Mesodermal cell (in vitro differentiated cells): ENCODE results near the gene PERP.

Source experiments
- H3K27ac ChIP-seq: 2 replicates; pipeline ENCODE4 v1.7.0; 2013; ENCODE audit warnings: mild to moderate bottlenecking, low read depth, low read length, moderate library complexity; ENCODE audit not compliant: severe bottlenecking
- H3K36me3 ChIP-seq: 2 replicates; pipeline ENCODE4 v1.7.1; 2013; ENCODE audit warnings: mild to moderate bottlenecking, low read length, moderate library complexity; ENCODE audit not compliant: control insufficient read depth, insufficient read depth
- H3K4me1 ChIP-seq: one replicate; pipeline ENCODE4 v1.7.1; 2013; ENCODE audit warnings: mild to moderate bottlenecking, low read length; ENCODE audit not compliant: insufficient read depth, control insufficient read depth, poor library complexity, severe bottlenecking
- H3K4me3 ChIP-seq: 2 replicates; pipeline ENCODE4 v1.7.0; 2013; ENCODE audit warnings: low read length, control low read depth, mild to moderate bottlenecking; ENCODE audit not compliant: insufficient read depth, poor library complexity, severe bottlenecking; ENCODE audit errors: extremely low read depth
- H3K9me3 ChIP-seq: 2 replicates; pipeline ENCODE4 v1.7.1; 2013; ENCODE audit warnings: mild to moderate bottlenecking, low read length, moderate library complexity; ENCODE audit not compliant: control insufficient read depth
- WGBS, 2 experiments: methylation state at CpG; one replicate each; pipeline ENCODE4 v1.1.5; 2013; ENCODE audit warnings: missing lambda C conversion rate in 2 of 2; ENCODE audit not compliant: insufficient coverage in 2 of 2; 5-methylcytosine and 5-hydroxymethylcytosine counted together

Gene PERP

DNA sequence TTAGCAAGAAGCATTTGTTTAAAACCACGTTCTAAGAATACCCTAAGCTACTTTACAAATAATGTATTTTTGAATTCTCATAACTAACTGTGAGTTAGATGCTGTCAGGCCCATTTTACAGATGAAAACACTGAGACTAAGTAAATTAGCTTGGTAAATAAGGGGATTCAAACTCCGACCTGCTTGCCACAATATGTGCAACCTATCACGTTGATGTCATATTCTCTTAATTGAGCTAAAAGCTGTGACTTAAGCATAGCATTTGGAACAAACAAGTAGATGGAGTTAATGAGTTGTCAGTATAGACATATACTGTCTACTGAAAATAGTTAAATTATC is 9.4 kb upstream of the PERP start:
- no peaks in the 10 kb centered on the region for H3K4me1 ChIP-seq
- WGBS, 2 experiments, result 100% methylated on average over 1 of the region's 3 CpGs; no CpG with 5 or more reads in 1 of the 2 experiments
- H3K36me3 ChIP-seq, result no peaks in the 10 kb centered on the region
- no peak overlapping the region for H3K4me3 ChIP-seq
- H3K9me3 ChIP-seq, result no peaks in the 10 kb centered on the region
- no peak overlapping the region for H3K27ac ChIP-seq

DNA sequence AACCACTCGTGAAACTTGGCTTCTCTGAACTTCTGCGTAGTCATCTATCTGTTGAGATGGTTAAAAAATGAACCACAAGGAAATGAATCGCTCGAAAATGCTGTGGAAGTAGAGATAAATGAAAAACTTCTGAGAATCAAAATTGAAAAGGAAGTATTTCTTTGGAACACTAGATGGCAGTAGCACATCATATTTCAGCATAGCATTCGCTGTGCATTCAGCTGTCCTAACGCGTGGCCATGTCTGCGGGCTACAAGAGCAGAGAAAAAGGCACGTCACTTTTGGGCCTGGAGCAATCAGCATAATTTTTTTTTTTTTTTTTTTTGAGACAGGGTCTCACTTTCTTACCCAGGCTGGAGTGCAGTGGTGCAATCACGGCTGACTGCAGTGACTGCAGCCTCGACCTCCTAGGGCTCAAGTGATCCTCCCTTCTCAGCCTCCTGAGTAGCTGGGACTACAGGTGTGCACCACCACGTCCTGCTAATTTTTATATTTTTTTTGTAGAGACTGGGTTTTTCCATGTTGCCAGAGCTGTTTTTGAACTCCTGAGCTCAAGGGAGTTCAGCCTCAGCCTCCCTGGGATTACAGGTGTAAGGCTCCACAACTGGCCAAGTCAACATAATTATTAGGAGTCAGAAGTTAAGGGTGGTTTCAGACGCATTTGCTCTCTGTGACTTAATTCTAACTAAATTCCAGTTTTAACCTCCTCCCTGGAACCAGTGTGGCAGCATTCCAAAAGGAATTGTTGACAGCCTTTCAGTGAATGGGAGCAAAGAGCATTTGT is 8.8 kb upstream of the PERP start:
- no peak overlapping the region for H3K4me3 ChIP-seq
- WGBS, 2 experiments, result 29 to 31% methylated on average over 10 to 12 of the region's 13 CpGs
- no peak overlapping the region for H3K27ac ChIP-seq
- H3K36me3 ChIP-seq, result no peaks in the 10 kb centered on the region
- no peaks in the 10 kb centered on the region for H3K9me3 ChIP-seq
- no peaks in the 10 kb centered on the region for H3K4me1 ChIP-seq

DNA sequence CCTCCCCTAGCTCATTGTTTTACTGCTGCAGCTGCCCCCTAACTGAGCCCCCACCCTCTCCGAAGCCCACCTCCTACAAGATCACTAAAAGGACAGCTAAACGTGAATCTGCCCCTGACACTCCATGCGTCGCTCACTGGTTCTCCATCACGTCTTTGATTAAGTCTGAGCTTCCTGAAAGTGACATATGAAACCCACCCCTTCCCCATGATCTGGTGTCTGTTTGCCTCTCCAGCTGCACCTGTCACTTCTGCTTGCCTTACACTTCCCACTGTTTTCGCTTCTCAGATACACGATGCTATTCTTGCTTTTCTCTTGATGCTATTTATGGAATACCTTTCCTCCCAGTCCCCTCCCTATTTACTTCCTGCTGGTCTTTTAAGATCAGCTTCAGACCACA is 8.0 kb upstream of the PERP start:
- Histone ChIP-seq H3K9me3 (no peaks in the 10 kb centered on the region), H3K36me3 (no peaks in the 10 kb centered on the region), H3K27ac (no peak overlapping the region), H3K4me3 (no peak overlapping the region), H3K4me1 (no peaks in the 10 kb centered on the region)
- WGBS, 2 experiments, result 79 to 83% methylated on average over 7 of the region's 7 CpGs

DNA sequence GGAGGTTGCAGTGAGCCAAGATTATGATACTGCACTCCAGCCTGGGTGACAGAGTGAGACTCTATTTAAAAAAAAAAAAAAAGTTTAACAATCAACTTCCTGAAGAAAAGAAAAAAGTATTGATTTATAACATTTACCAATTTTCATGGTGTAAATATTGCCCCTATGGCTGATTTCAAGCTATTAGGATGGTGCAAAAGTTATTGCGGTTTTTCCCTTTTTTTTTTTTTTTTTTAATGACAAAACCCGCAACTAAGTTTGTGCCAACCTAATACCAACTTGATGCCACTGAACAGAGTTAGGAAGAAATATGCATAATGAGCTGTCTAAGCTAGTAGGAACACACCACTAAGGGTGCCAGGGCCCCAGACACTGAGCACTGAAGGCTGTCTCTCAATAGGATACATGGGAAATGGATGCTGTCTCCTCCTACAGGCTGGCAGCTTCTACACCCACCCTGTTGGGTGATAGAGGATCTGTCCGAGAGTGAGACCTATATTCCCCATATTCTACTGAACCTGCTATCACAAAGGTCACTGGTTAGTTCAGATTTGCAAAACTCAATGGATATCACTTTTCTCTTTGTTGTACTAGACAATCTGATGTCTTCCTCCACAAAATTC is 6.5 kb upstream of the PERP start:
- H3K4me1 ChIP-seq, result no peaks in the 10 kb centered on the region
- no peak overlapping the region for H3K27ac ChIP-seq
- no peaks in the 10 kb centered on the region for H3K36me3 ChIP-seq
- WGBS, 2 experiments, result 50 to 89% methylated on average over 1 of the region's 3 CpGs
- no peaks in the 10 kb centered on the region for H3K9me3 ChIP-seq
- no peak overlapping the region for H3K4me3 ChIP-seq

DNA sequence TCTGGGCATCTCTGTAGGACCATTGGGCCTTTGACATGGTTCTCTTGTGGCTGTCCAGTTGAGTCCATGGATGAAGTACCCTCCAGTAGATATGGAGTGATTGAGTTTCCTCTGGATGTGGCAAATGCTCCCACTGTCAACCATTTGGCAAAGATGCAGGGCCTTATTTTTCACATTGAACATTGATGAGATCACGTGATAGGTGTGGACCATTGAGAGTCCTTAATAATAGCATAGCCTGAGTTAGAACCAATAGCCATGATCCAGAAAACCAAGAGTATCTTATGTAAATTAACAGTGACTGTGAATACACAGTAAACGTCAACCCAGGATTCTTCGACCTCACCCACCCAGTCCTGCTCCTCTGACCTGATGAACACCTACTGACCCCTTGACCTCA is 3.0 kb upstream of the PERP start:
- WGBS, 2 experiments, result 69 to 100% methylated on average over 2 of the region's 3 CpGs
- no peak overlapping the region for H3K27ac ChIP-seq

DNA sequence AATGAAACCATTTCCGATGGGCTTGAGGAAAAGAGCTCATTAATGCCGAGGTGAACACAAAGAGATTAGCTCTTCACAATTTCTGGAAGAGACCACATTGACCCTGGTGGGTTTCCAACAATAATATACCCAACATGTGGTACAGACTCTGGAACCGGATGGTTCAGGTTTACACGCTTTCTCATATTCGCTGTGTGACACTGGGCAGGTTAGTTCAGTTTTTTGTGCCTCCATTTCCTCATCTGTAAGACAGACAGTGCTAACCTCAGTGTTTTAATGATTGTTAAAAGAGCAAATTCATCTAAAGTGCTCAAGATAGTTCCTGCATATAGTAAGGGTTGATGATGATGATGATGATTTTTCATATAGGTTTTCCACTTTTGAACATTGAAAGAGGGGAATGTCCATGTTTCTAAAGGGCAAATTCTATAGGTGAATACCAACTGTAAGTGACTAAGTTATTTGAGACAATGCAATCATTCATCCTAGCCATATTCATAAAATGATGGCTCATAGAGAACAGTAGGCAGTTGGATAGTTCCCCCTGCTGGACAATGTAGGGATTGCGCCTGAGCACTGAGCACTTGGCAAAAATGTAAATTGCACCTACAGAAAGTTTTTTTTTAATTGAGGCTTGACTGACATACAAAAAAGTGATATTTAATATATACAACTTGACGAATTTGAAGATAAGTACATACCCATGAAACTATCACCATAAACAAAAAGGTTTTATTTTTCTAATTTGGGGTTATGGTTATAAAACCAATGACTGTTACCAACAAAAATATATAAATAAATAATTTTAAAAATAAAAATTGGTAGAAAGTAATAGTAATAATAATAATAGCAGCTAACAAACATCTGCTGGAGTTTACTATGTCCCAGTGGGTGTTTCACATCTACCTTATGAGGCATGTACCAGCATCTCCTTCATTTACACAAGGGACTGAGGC is 2.1 kb upstream of the PERP start:
- Histone ChIP-seq H3K9me3 (no peaks in the 10 kb centered on the region), H3K4me3 (no peak overlapping the region), H3K27ac (no peak overlapping the region), H3K36me3 (peaks cover 5% of the 10 kb centered on the region), H3K4me1 (no peaks in the 10 kb centered on the region)
- 74 to 77% methylated on average over 4 to 5 of the region's 7 CpGs for whole genome bisulfite sequencing, 2 experiments

More for the DNA sequence above, 3.0 kb upstream of the PERP start:
- Histone ChIP-seq H3K9me3 (no peaks in the 10 kb centered on the region), H3K36me3 (no peaks in the 10 kb centered on the region), H3K4me3 (no peak overlapping the region), H3K4me1 (no peaks in the 10 kb centered on the region)

DNA sequence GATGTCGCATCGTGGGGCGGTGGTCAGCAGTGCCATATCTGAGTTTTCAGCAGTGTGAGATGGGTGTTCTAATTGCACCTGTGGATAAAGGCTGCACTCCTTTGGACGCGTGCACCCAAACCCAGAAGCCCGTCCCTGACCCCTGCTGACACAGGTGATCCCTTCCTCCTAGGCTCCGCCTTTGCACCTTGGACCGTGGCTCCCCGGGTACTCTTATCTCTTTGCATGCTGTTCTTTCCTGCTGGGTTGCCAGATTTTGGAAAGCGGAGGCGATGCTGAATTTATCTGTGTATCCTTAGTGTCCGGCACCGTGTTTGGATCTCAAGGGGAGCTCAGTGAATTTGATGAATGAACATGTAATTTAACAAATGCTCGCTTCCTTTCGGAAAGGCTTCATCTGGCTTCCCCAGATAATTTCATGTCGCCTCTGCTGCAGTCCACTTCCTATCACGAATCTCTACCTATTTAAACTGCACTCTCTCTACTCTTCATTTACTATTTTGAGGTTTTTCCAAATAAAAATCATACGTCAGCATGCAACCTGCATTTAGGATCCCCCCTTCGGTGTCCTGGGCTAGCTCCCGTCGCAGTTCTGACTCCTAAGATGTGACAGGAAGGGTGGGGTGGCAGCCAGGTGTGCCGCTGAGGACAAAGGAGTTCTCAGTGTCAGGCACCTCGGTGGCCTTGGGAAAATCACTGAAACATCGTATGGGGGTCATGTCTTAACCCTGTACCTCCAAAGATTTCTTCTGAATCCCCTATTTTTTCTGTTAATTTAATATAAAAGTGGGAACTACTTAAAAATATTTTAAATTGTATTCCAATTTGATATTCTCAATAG is 753 bp upstream of the PERP start:
- WGBS, 2 experiments, result 9 to 10% methylated on average over 15 to 17 of the region's 24 CpGs
- H3K27ac ChIP-seq, result no peak overlapping the region
- no peaks in the 10 kb centered on the region for H3K4me1 ChIP-seq
- H3K36me3 ChIP-seq, result peaks cover 5% of the 10 kb centered on the region
- peak overlapping the region; percentile 69 for H3K4me3 ChIP-seq
- no peaks in the 10 kb centered on the region for H3K9me3 ChIP-seq

DNA sequence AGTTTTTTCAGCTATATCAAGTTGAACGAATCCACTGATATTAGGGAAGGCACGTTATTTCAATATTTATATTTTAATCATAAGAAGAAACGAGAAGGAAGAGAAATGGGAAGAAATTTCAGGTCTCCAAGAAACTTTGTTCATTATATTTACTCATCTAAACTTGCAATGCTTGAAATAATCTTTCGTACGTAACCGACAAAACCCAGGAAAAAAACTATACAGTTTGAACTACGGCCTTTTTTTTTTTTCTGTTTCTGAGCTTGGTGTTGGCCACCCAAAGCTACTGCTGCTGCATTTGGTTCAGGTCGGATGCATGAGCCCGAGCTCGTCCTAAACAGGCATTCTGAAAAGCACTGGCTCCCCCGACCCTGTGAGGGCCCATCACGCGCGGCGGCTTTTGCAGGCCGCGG is 548 bp downstream of the PERP start:
- Histone ChIP-seq H3K36me3 (peaks cover 5% of the 10 kb centered on the region), H3K4me3 (peak overlapping the region; percentile 69), H3K27ac (peak overlapping the region; percentile 29), H3K9me3 (no peaks in the 10 kb centered on the region), H3K4me1 (peaks cover 3% of the 10 kb centered on the region)
- 0% methylated on average over 4 to 10 of the region's 17 CpGs for WGBS, 2 experiments

DNA sequence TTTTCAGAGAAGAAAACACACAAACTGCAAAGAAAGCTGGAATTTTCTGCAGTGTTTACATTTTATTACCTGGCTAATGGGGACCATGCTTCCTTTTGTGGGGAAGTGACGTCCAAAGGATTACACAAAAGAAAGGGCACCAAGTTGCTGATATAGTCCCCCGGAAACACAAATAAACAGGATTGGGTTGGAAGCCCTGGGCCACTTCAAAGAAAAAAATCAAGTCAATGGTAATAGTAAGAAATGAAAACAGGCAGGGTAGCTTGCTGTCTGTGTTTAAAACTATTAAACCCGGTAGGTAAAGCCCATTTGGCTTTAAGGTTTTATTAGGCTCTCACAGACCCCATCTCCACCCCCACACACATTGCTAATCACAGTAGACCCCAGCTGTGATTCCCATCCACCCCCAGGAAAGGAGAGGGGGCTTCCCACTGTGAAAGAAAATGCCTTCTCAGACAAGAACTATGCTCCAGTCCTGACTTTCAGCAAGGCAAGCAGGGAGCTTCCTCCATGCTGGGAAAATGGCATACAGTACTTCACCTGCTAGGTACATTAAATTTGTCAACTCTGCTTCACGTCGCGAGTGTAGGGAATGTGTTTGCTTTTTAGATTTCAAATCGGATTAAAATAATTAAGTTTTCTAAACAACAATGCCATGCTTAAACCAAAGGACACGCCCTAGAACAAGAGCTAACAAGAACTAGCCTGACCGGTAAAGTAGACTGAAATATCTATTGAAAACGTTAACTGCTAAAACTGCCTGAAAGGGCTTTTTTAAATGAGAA is 1.1 kb downstream of the PERP start:
- Histone ChIP-seq H3K36me3 (peaks cover 5% of the 10 kb centered on the region), H3K4me3 (peak overlapping the region; percentile 69), H3K9me3 (no peaks in the 10 kb centered on the region), H3K4me1 (peaks cover 3% of the 10 kb centered on the region), H3K27ac (peak overlapping the region; percentile 45)
- WGBS, 2 experiments, result 0 to 4% methylated on average over 1 to 4 of the region's 10 CpGs
